IMR-90 (cell line): Measurements from ENCODE around the gene KRT6B. TPM values are rescaled to one million over a fixed set of nuclear protein-coding genes. Genes with fewer than 3 reads are reported as not detected.

Experiments
- ATAC-seq: fragments of 200-7000 bp; cut with Tn5 transposase; 2 replicates; pipeline ENCODE4 v1.9.1; 2020; ENCODE audit warnings: low read depth, mild to moderate bottlenecking, moderate library complexity
- BruUV-seq: library from RNA; stranded (reverse); fragments of 400-500 nt; replicated peaks from 2 replicates; lab custom pipeline; 2021; lab: Mats Ljungman, UMichigan
- CTCF ChIA-PET: fragments of 300-600 bp; formaldehyde crosslinking; extraction: SDS; loops from one replicate; lab custom pipeline; 2021; ENCODE audit warnings: antibody characterized with exemption; lab: Yijun Ruan, JAX
- POLR2A ChIA-PET: fragments of 300-600 bp; sonication (Branson Sonifier 250); formaldehyde crosslinking; loops from one replicate; lab custom pipeline; 2022; ENCODE audit warnings: antibody characterized with exemption; ENCODE audit not compliant: unreplicated experiment; lab: Charles Lee
- DNase-seq: peaks from one replicate; pipeline ENCODE4 v3.0.0; 2013
- H2AFZ ChIP-seq: replicated peaks from 2 replicates; pipeline ENCODE3; 2013; ENCODE audit warnings: low read length, mild to moderate bottlenecking; ENCODE audit not compliant: poor library complexity
- H2AK5ac ChIP-seq: 2 replicates; pipeline ENCODE4 v1.6.1; 2013; ENCODE audit warnings: low read depth, low read length, inconsistent platforms
- H2AK9ac ChIP-seq: replicated peaks from 2 replicates; pipeline ENCODE3; 2013; ENCODE audit warnings: mild to moderate bottlenecking, low read depth, low read length, moderate library complexity; ENCODE audit not compliant: poor library complexity
- H2BK120ac ChIP-seq: 2 replicates; pipeline ENCODE4 v1.6.1; 2013; ENCODE audit warnings: low read depth, low read length, inconsistent platforms
- H2BK15ac ChIP-seq: 3 replicates; pipeline ENCODE4 v1.6.1; 2013; ENCODE audit warnings: low read depth, low read length, inconsistent platforms
- H2BK20ac ChIP-seq: 2 replicates; pipeline ENCODE4 v1.6.1; 2013; ENCODE audit warnings: low read depth, mild to moderate bottlenecking, inconsistent platforms, low read length, moderate library complexity
- H2BK5ac ChIP-seq: 2 replicates; pipeline ENCODE4 v1.6.1; 2013; ENCODE audit warnings: mild to moderate bottlenecking, low read depth, low read length, inconsistent platforms; ENCODE audit not compliant: poor library complexity, severe bottlenecking
- H3K14ac ChIP-seq: replicated peaks from 2 replicates; pipeline ENCODE4 v1.6.1; 2013; ENCODE audit warnings: low read depth, low read length, inconsistent platforms
- H3K18ac ChIP-seq: 2 replicates; pipeline ENCODE4 v1.6.1; 2013; ENCODE audit warnings: low read depth, low read length, control low read depth
- H3K23ac ChIP-seq: 2 replicates; pipeline ENCODE4 v1.6.1; 2013; ENCODE audit warnings: low read depth, low read length, inconsistent platforms
- H3K27ac ChIP-seq: 2 replicates; pipeline ENCODE4 v1.5.1; 2013; ENCODE audit warnings: mild to moderate bottlenecking, control low read depth, low read length; ENCODE audit not compliant: insufficient read depth
- H3K27me3 ChIP-seq: 2 replicates; pipeline ENCODE4 v1.6.1; 2013; ENCODE audit warnings: low read length; ENCODE audit not compliant: control insufficient read depth, insufficient read depth
- H3K36me3 ChIP-seq: 2 replicates; pipeline ENCODE4 v1.6.1; 2013; ENCODE audit warnings: low read length, mixed read lengths; ENCODE audit not compliant: control insufficient read depth, insufficient read depth
- H3K4ac ChIP-seq: 2 replicates; pipeline ENCODE4 v1.6.1; 2013; ENCODE audit warnings: low read depth, low read length, inconsistent platforms
- H3K4me1 ChIP-seq: 2 replicates; pipeline ENCODE4 v1.6.1; 2013; ENCODE audit warnings: low read length, mixed read lengths; ENCODE audit not compliant: control insufficient read depth, insufficient read depth
- H3K4me2 ChIP-seq: 2 replicates; pipeline ENCODE4 v1.6.1; 2013; ENCODE audit warnings: low read depth, mild to moderate bottlenecking, control low read depth, low read length, moderate library complexity
- H3K4me3 ChIP-seq: 2 replicates; pipeline ENCODE4 v1.5.1; 2013; ENCODE audit warnings: low read depth, mild to moderate bottlenecking, control low read depth, low read length, moderate library complexity; ENCODE audit not compliant: insufficient read depth
- H3K56ac ChIP-seq: 2 replicates; pipeline ENCODE4 v1.6.1; 2013; ENCODE audit warnings: low read length, inconsistent platforms; ENCODE audit not compliant: insufficient read depth; ENCODE audit errors: extremely low read depth
- H3K79me1 ChIP-seq, 2 experiments: 2 replicates each; pipeline ENCODE4 v1.6.1; 2013; ENCODE audit warnings: low read length in 2 of 2, inconsistent platforms in 1 of 2, low read depth in 1 of 2
- H3K9ac ChIP-seq: 2 replicates; pipeline ENCODE4 v1.6.1; 2013; ENCODE audit warnings: low read depth, low read length, control low read depth
- H3K9me1 ChIP-seq: 2 replicates; pipeline ENCODE4 v1.6.1; 2013; ENCODE audit warnings: low read length, inconsistent platforms; ENCODE audit not compliant: insufficient read depth
- H3K9me3 ChIP-seq: 2 replicates; pipeline ENCODE4 v1.6.1; 2013; ENCODE audit warnings: low read length; ENCODE audit not compliant: control insufficient read depth, insufficient read depth
- H4K20me1 ChIP-seq: 2 replicates; pipeline ENCODE4 v1.6.1; 2013; ENCODE audit warnings: low read length, inconsistent platforms; ENCODE audit not compliant: insufficient read depth
- H4K5ac ChIP-seq: 2 replicates; pipeline ENCODE4 v1.6.1; 2013; ENCODE audit warnings: mild to moderate bottlenecking, low read depth, low read length, control low read depth
- H4K8ac ChIP-seq, 2 experiments: 2 replicates each; pipeline ENCODE4 v1.6.1; 2013; ENCODE audit warnings: low read depth in 2 of 2, low read length in 2 of 2, control low read depth in 1 of 2, inconsistent platforms in 1 of 2
- H4K91ac ChIP-seq: 2 replicates; pipeline ENCODE4 v1.6.1; 2013; ENCODE audit warnings: low read depth, low read length, inconsistent platforms; ENCODE audit not compliant: insufficient read depth
- BHLHE40 ChIP-seq: fragments of 150-350 bp; IDR thresholded peaks from 2 replicates; pipeline ENCODE4 v1.6.1; 2016; ENCODE audit warnings: mild to moderate bottlenecking, low read depth, low read length
- CEBPB ChIP-seq: IDR thresholded peaks from 2 replicates; pipeline ENCODE4 v1.6.1; 2012; ENCODE audit warnings: low read depth, low read length, improper control_type of control experiment
- CHD1 ChIP-seq: IDR thresholded peaks from 2 replicates; pipeline ENCODE4 v1.6.1; 2012; ENCODE audit warnings: low read depth, low read length, improper control_type of control experiment
- FOS ChIP-seq: fragments of 150-350 bp; IDR thresholded peaks from 2 replicates; pipeline ENCODE4 v1.6.1; 2016; ENCODE audit warnings: low read depth, low read length
- MXI1 ChIP-seq: IDR thresholded peaks from 2 replicates; pipeline ENCODE4 v1.6.1; 2012; ENCODE audit warnings: low read depth, mild to moderate bottlenecking, low read length, moderate library complexity, borderline replicate concordance
- RAD21 ChIP-seq: IDR thresholded peaks from 2 replicates; pipeline ENCODE4 v1.6.1; 2012; ENCODE audit warnings: low read length, improper control_type of control experiment
- RCOR1 ChIP-seq: IDR thresholded peaks from 2 replicates; pipeline ENCODE4 v1.6.1; 2012; ENCODE audit warnings: mild to moderate bottlenecking, low read length, improper control_type of control experiment; ENCODE audit not compliant: insufficient replicate concordance
- WGBS, 2 experiments: methylation state at CpG; one replicate each; pipeline versions ENCODE4 v1.1.5 to v1.1.7; 2013; ENCODE audit warnings: missing lambda C conversion rate in 2 of 2; ENCODE audit not compliant: insufficient read length in 1 of 2; ENCODE audit errors: extremely low coverage in 2 of 2; 5-methylcytosine and 5-hydroxymethylcytosine counted together
- dilution Hi-C: fragments of 300-500 bp; cut with HindIII; formaldehyde crosslinking; loops from one replicate; pipeline ENCODE4 v1.14.3; 2018; ENCODE audit warnings: low sequenced_read_pairs; ENCODE audit not compliant: unreplicated experiment
- in situ Hi-C: fragments of 300-500 bp; cut with MboI; formaldehyde crosslinking; loops from 3 replicates; pipeline ENCODE4 v1.14.3; 2019; ENCODE audit warnings: low sequenced_read_pairs, inconsistent platforms, mixed read lengths
- intact Hi-C: fragments of 100-400 bp; cut with micrococcal nuclease; formaldehyde crosslinking; loops from 2 replicates; pipeline ENCODE4 v1.10.0; 2022
- polyA plus RNA-seq, 3 experiments: library from polyadenylated mRNA; depleted of rRNA; stranded (reverse); fragments of >200 nt; gene quantifications; 2 replicates each; pipeline ENCODE4 v1.2.3, GENCODE V29; 2012; ENCODE audit warnings: low replicate concordance in 1 of 3
- total RNA-seq: library from RNA; depleted of rRNA; stranded (reverse); fragments of >200 nt; gene quantifications from 2 replicates; pipeline ENCODE4 v1.2.3, GENCODE V29; 2012
- TF ChIP-seq, protein P1 (sequence below): conservative IDR thresholded peaks from 2 replicates; pipeline ENCODE4 v1.5.1; 2012; ENCODE audit warnings: mild to moderate bottlenecking, low read depth, low read length, improper control_type of control experiment

Gene KRT6B
- total and polyA plus RNA-seq, 2 of the 4 experiments (the other 2 are of a cell fraction) = not detected

- no CpG with 5 or more reads among the region's 4 CpGs for WGBS, 2 experiments
- H2BK15ac ChIP-seq = no peak overlapping the region
- no TSS peak for BruUV-seq
- H3K9me3 ChIP-seq = no peaks in the 10 kb centered on the region
- no peaks in the 10 kb centered on the region for H3K79me1 ChIP-seq
- in situ Hi-C loops = no loop called here
- no peak overlapping the region for H4K5ac ChIP-seq
- H2BK20ac ChIP-seq = no peak overlapping the region
- H4K8ac ChIP-seq = no peak overlapping the region
- no peak overlapping the region for H4K91ac ChIP-seq
- DNase-seq = no peak
- H3K36me3 ChIP-seq = no peaks in the 10 kb centered on the region
- CTCF ChIA-PET = no interaction called here
- H3K9me1 ChIP-seq = no peaks in the 10 kb centered on the region
- no peak overlapping the region for H3K23ac ChIP-seq
- no peak overlapping the region for H3K56ac ChIP-seq
- POLR2A ChIA-PET = no interaction called here
- peaks cover 52% of the 10 kb centered on the region for H3K27me3 ChIP-seq
- TF ChIP-seq MXI1 (no peak), BHLHE40 (no peak), CEBPB (no peak), RCOR1 (no peak), FOS (no peak), RAD21 (no peak), CHD1 (no peak)
- TF ChIP-seq, protein P1, sequence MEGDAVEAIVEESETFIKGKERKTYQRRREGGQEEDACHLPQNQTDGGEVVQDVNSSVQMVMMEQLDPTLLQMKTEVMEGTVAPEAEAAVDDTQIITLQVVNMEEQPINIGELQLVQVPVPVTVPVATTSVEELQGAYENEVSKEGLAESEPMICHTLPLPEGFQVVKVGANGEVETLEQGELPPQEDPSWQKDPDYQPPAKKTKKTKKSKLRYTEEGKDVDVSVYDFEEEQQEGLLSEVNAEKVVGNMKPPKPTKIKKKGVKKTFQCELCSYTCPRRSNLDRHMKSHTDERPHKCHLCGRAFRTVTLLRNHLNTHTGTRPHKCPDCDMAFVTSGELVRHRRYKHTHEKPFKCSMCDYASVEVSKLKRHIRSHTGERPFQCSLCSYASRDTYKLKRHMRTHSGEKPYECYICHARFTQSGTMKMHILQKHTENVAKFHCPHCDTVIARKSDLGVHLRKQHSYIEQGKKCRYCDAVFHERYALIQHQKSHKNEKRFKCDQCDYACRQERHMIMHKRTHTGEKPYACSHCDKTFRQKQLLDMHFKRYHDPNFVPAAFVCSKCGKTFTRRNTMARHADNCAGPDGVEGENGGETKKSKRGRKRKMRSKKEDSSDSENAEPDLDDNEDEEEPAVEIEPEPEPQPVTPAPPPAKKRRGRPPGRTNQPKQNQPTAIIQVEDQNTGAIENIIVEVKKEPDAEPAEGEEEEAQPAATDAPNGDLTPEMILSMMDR = no peak
- H3K18ac ChIP-seq = no peak overlapping the region
- no peak overlapping the region for H3K27ac ChIP-seq
- intact Hi-C loops = no loop called here
- no peaks in the 10 kb centered on the region for H3K4me1 ChIP-seq
- H4K20me1 ChIP-seq = no peaks in the 10 kb centered on the region
- H2BK120ac ChIP-seq = no peak overlapping the region
- H2AK5ac ChIP-seq = no peak overlapping the region
- dilution Hi-C loops = no loop called here
- no peak overlapping the region for H2AK9ac ChIP-seq
- ATAC-seq = no peak
- no peak overlapping the region for H2AFZ ChIP-seq
- no peak overlapping the region for H2BK5ac ChIP-seq
- H3K14ac ChIP-seq = no peak overlapping the region
- H3K4me2 ChIP-seq = no peak overlapping the region
- no peak overlapping the region for H3K4ac ChIP-seq
- no peak overlapping the region for H3K4me3 ChIP-seq
- no peak overlapping the region for H3K9ac ChIP-seq
These were observed 50.0 kb downstream of the KRT6B start for GRCh38 chr12:52401926-52402325.
